GM18858 (cell line): ENCODE data around the gene MFAP2.

Experiments used
- ATAC-seq: cut with Tn5 transposase; IDR thresholded peaks from one replicate; pipeline ENCODE4 v1.9.1; 2021; ENCODE audit not compliant: unreplicated experiment

The MFAP2 gene

DNA sequence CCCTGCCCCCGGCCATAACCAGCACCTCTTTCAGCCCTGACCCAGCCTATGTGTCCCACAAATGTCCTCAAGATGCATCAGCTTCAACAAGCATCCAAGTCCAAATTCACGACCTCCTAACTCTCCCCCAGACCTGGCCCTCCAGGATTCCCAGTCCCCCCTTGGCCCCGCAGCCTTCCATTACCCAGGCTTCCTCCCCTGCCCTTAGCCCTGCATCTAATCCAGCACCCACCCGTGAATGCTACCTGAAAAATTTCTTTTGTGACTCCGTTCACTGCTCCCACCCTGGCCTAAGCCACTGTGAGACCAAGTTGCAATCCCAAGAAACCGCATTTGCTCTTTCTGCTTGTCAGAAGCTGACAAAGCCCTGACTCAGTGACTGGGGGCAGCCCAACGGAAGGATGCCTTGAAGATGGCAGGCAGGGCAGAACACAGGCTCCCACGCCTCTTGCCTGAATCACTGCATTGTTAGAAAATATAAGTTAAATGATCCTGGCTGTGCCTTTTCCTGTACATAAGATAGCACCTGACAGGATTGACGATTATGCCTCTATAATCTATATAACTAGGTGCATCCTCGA lies 939 bp upstream of the MFAP2 start:
- ATAC-seq: no peak

GRCh38 chr1:16979475-16980327 lies 719 bp downstream of the MFAP2 start:
- ATAC-seq: no peak

DNA sequence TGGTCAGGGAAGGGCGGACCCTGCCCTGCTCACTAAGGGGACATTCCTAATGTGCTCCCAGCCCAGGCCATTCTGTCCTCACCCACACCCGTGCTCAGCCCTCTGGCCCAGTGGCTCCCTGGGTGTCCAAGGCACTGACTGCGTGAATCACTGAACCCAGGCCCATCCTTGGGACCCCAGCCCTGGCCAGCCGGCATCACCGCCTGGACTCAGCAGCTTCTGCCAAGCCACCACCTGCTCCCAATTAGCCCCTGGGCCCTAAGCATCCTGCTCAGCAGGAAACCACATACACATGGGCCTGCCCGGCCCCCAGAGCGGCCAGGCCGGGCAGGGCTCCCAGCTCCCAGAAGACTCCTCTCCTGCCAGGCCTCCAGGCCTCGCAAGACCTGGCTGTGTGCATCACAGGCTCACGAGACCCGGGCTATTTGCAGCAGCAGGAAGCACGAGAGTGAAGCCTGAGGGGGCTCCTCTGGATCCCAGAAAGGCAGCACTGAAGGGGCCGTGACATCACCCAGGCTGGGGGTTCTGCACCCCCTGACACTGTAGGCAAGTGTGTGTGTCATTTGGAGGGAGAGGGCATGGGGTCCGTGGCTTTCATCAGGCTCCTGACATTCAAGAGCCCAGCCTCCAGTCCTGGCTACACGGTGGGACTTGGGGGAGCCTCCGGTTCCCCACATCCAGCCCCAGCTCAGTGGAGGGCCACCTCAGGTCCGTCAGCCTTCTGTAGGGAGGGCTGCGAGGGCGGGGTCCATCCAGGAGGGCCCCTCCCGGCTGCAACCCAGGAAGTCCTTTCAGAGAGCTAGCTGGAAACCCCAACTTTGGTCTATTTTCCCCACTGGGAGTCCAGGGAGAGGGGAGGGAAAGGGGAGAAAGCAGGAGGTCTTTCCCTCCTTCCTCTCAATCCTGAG lies 1.6 kb downstream of the MFAP2 start:
- no peak for ATAC-seq

- no peak for ATAC-seq
Measured at GRCh38 chr1:16978139-16978538, 2.3 kb downstream of the MFAP2 start.

- ATAC-seq: no peak
Measured at GRCh38 chr1:16977377-16977776, 3.0 kb downstream of the MFAP2 start.

DNA sequence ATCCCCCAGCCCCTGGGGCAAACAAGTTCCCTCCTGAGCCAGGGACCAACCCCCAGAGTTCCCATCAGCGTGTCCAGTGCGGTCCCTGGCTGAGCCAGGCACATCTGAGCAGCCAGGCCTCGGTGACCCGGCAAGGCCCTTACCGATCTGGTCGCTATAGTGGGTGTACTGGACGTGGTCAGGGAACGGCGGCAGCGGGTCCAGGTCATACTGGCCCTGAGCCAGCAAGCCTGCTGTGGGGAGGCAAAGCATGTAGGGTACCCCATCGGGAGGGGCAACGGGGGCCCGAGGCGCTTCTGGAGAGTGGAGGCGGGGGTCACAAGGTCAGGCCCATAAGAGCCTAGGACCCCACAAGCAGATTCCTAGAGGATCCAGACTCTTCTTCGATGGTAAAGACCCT lies 3.5 kb downstream of the MFAP2 start:
- ATAC-seq: no peak

DNA sequence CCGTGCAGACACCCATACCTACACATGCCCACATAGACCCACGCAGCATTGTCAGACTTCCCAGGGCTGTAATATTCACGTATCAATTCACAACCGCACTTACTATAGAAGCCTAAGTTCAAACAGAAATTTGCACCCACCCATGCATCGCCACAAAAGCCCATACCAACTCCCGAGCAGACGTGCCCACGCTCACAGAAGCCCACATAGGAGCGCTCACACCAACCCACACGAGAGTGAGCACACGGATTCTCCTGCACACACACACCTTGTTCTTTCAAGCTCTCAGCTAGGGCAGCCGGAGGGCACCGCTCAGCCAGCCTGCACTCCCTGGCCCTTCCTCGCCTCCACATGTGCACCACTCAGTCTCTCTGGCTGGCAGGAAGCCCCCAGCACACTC lies 4.6 kb downstream of the MFAP2 start:
- ATAC-seq: no peak

GRCh38 chr1:16975211-16975610 lies 5.2 kb downstream of the MFAP2 start:
- ATAC-seq: no peak

DNA sequence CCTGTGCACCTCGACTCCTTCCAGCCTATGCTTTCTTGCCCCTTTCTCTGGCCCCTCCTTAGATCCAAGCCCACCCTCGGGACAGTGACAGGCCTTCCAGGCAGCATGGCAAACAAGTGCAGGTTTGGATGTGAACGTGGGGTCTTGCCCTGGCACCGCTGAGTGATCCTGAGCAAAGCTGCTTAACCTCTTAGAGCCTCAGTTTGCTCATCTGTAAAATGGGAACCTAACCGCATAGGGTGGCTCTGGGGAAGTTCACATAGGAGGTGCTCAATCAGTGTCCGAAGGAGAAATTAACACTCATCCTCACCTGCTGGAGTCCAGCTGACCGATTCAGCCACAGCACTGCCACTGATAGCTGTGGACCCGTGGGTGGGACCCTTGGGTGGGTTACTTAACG lies 7.2 kb downstream of the MFAP2 start:
- ATAC-seq: no peak

- ATAC-seq: no peak
Measured at GRCh38 chr1:16972189-16972895, 8.1 kb downstream of the MFAP2 start.

- no peak for ATAC-seq
Measured at GRCh38 chr1:16971341-16972188, 8.9 kb downstream of the MFAP2 start.

DNA sequence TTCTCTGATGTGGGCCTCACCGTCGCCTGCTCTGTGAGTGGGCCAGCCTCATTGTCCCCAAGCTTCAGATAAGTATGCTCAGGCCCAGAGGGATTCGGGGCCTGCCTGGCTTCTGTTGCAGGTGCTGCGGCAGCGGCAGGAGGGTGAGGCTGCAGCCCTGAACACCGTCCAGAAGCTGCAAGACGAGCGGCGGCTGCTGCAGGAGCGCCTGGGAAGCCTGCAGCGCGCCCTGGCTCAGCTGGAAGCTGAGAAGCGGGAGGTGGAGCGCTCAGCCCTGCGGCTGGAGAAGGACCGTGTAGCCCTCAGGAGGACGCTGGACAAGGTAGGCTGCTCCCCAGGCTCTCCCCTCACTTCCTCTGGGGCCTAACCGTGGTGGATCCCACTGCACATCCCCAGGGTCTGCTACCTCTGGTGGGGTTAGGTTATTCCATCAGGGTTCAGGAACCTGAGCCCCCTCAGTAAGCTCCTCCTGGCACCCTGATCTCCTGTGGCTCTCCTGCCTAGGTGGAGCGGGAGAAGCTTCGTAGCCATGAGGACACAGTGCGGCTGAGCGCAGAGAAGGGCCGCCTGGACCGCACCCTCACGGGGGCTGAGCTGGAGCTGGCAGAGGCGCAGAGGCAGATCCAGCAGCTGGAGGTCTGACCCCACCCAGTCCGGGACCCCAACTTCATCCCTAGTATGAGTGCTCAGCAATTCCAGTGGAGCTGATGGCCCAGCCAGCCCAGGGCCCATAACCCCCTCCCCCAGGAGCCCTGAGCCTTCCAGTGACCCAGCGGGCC lies 10.1 kb downstream of the MFAP2 start:
- ATAC-seq: no peak

DNA sequence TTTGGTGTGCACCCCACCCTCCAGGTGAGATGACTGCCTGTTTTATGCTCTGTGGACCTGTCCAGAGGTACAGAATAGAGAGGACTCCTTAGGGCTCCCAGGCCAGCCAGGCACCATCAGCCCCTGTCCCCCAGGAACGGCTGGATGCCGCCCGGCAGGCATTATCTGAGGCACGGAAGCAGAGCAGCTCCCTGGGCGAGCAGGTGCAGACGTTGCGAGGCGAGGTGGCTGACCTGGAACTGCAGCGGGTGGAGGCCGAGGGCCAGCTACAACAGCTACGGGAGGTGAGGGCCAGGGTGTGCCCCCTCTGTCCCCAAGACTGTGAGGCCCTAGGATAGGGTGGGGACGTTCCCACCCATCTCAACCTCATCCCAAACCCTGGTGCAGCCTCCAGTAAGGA lies 10.8 kb downstream of the MFAP2 start:
- ATAC-seq: no peak

DNA sequence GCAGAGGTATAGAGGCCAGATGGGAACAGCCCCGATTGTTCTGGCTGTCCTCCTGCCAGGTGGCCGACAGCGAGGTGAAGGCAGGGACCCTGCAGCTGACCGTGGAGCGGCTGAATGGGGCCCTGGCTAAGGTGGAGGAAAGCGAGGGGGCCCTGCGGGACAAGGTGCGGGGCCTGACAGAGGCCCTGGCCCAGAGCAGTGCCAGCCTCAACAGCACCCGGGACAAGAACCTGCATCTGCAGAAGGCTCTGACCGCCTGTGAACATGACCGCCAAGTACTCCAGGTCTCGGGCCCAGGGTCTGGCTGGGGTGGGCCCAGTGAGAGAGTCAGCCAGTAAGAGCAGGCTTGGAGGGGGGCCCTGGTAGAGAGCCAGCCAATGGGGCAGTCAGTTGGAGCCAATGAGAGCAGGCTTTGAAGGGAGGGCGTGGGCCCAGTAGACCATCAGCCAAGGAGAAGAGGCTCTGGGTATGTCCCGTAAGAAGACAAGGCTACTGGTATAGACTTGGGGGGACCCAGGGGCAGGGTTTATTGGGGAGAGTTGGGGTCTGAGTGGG lies 11.3 kb downstream of the MFAP2 start:
- no peak for ATAC-seq

DNA sequence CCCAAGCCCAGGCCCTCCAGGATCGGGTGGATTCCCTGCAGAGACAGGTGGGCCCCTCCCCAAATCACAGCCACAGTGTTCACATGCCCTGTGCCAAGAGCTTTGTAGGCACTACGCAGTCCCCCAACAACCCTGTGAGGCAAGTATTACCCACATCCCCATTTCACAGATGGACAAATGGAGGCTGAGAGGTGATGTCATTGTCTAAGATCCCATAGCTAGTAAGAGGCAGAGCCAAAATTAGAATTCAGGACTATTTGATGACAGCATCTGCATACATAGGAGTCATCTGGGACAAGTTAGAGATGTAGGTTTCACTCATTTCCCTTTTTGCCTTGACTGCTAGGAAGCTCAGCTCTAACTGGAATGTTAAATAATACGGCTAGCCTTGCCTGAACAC lies 12.0 kb downstream of the MFAP2 start:
- no peak for ATAC-seq

GRCh38 chr1:16967962-16968361 lies 12.5 kb downstream of the MFAP2 start:
- ATAC-seq: no peak

- ATAC-seq: no peak
Measured at GRCh38 chr1:16967095-16967575, 13.3 kb downstream of the MFAP2 start.

DNA sequence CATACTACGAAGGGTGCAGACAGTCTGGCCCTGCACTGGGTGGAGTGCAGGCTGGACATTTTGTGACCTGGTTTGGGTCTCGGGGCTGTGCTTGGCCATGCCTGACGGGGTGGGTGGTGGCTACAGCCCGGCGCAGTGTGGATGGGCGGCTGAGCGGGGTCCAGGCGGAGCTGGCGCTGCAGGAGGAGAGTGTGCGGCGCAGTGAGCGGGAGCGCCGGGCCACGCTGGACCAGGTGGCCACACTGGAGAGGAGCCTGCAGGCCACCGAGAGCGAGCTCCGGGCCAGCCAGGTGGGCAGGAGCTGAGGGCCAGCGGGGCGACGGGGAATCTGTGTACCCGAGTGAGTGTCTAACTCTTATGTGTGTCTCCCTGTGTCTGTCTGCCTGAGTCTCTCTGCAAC lies 14.1 kb downstream of the MFAP2 start:
- ATAC-seq: no peak

DNA sequence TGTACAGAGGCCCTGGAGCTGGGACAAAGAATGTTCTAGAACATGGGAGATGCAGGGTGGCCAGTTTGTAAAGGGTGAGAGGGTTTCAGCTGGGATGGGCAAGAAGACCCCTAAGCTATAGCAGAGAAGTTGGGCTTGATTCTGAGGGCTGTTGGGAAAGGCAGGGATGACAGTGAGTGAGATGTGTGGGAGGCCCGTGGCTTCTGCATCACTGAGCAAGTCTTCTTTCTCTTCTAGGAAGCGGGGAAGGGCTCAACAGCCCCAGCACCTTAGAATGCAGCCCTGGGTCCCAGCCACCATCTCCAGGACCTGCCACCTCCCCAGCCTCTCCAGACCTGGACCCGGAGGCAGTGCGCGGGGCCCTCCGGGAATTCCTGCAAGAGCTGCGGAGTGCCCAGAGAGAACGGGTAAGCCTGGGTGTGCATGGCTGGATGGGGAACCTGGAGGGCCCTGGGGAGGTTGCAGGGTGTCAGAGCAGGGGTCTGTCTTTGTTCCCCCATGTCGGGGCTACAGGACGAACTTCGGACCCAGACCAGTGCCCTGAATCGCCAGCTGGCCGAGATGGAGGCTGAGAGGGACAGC lies 14.8 kb downstream of the MFAP2 start:
- no peak for ATAC-seq
